Esophagus squamous epithelium (tissue), 4 donors: ENCODE data around the gene BICRA.

Experiments used
- POLR2A ChIP-seq, 4 donors: fragments of 450-650 bp; IDR thresholded peaks; one replicate each; pipeline ENCODE4 v1.6.1; 2017; ENCODE audit warnings: antibody characterized with exemption in 4 of 4, mild to moderate bottlenecking in 4 of 4, moderate library complexity in 3 of 4
- TF ChIP-seq, protein P1 (sequence below), 6 experiments: fragments of 450-650 bp in 4 of 6; fragments of 200-600 bp in 2 of 6; sonication (generic) in 2 of 6; IDR thresholded peaks; one replicate each; pipeline ENCODE4 v1.5.1; 2016 to 2019; ENCODE audit warnings: antibody characterized with exemption in 6 of 6, mild to moderate bottlenecking in 4 of 6, moderate library complexity in 4 of 6

DNA sequence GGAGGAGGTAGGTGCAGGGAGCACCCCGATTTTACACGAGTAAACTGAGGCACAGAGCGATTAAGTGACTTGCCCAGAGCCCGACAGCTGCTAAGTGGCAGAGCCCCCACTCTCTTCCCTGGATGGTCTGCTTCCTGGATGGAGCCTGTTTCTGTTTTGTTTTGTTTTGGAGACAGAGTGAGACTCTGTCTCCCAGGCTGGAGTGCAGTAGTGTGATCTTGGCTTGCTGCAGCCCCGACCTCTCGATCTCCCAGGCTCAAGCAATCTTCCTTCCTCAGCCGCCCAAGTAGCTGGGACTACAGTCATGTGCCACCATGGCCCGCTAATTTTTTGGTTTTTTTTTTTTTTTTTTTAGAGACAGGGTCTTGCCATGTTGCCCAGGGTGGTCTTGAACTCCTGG, 17.3 kb downstream of the BICRA start:
- no peak for TF ChIP-seq POLR2A (IDR thresholded peaks at IDR 0.05)
- TF ChIP-seq, protein P1, sequence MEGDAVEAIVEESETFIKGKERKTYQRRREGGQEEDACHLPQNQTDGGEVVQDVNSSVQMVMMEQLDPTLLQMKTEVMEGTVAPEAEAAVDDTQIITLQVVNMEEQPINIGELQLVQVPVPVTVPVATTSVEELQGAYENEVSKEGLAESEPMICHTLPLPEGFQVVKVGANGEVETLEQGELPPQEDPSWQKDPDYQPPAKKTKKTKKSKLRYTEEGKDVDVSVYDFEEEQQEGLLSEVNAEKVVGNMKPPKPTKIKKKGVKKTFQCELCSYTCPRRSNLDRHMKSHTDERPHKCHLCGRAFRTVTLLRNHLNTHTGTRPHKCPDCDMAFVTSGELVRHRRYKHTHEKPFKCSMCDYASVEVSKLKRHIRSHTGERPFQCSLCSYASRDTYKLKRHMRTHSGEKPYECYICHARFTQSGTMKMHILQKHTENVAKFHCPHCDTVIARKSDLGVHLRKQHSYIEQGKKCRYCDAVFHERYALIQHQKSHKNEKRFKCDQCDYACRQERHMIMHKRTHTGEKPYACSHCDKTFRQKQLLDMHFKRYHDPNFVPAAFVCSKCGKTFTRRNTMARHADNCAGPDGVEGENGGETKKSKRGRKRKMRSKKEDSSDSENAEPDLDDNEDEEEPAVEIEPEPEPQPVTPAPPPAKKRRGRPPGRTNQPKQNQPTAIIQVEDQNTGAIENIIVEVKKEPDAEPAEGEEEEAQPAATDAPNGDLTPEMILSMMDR (IDR thresholded peaks at IDR 0.05): no peak
